PC-3 (cell line): ENCODE data around the gene CYP4F8. TPM values are rescaled to one million over a fixed set of nuclear protein-coding genes. Genes with fewer than 3 reads are reported as not detected.

ENCODE experiments used
- ATAC-seq: fragments of 200-7000 bp; cut with Tn5 transposase; 2 replicates; pipeline ENCODE4 v1.9.1; 2020; ENCODE audit warnings: mild to moderate bottlenecking, moderate library complexity
- BruUV-seq: library from RNA; stranded (reverse); fragments of 400-500 nt; replicated peaks from 2 replicates; lab custom pipeline; 2021; lab: Mats Ljungman, UMichigan
- CTCF ChIA-PET: fragments of 300-600 bp; sonication (Branson Sonifier 250); formaldehyde crosslinking; loops from one replicate; lab custom pipeline; 2022; ENCODE audit warnings: antibody characterized with exemption; lab: Charles Lee
- POLR2A ChIA-PET: fragments of 300-600 bp; sonication (Branson Sonifier 250); formaldehyde crosslinking; loops from one replicate; lab custom pipeline; 2022; ENCODE audit warnings: antibody characterized with exemption; ENCODE audit not compliant: unreplicated experiment; lab: Charles Lee
- DNase-seq: peaks from one replicate; pipeline ENCODE4 v3.0.0-alpha.2; 2015
- H2AFZ ChIP-seq: fragments of 300-600 bp; sonication (generic); 2 replicates; pipeline ENCODE4 v1.6.0; 2016; ENCODE audit warnings: antibody characterized with exemption, low read length
- H3F3A ChIP-seq: fragments of 300-600 bp; sonication (generic); one replicate; pipeline ENCODE4 v1.6.0; 2017; ENCODE audit warnings: antibody characterized with exemption, low read length, control low read depth, mild to moderate bottlenecking; ENCODE audit not compliant: unreplicated experiment
- H3K27ac ChIP-seq: fragments of 300-600 bp; sonication (generic); 2 replicates; pipeline ENCODE4 v1.5.1; 2016; ENCODE audit warnings: mild to moderate bottlenecking, low read length
- H3K27me3 ChIP-seq: fragments of 300-600 bp; sonication (generic); 2 replicates; pipeline ENCODE4 v1.6.1; 2016; ENCODE audit warnings: low read length, mixed read lengths
- H3K36me3 ChIP-seq: fragments of 300-600 bp; sonication (generic); 2 replicates; pipeline ENCODE4 v1.6.1; 2016; ENCODE audit warnings: low read depth, mixed run types, low read length, mixed read lengths
- H3K4me1 ChIP-seq: fragments of 300-600 bp; sonication (generic); 2 replicates; pipeline ENCODE4 v1.5.1; 2016; ENCODE audit warnings: low read length; ENCODE audit not compliant: insufficient read depth
- H3K4me2 ChIP-seq: fragments of 300-600 bp; sonication (generic); 2 replicates; pipeline ENCODE4 v1.6.0; 2016; ENCODE audit warnings: low read length
- H3K4me3 ChIP-seq: fragments of 300-600 bp; sonication (generic); 2 replicates; pipeline ENCODE4 v1.5.1; 2016; ENCODE audit warnings: mild to moderate bottlenecking, low read length, mixed read lengths
- H3K79me2 ChIP-seq: fragments of 300-600 bp; sonication (generic); 2 replicates; pipeline ENCODE4 v1.6.1; 2017; ENCODE audit warnings: low read length, mixed read lengths
- H3K9ac ChIP-seq: fragments of 300-600 bp; sonication (generic); 2 replicates; pipeline ENCODE4 v1.6.0; 2016; ENCODE audit warnings: mild to moderate bottlenecking, low read length
- H3K9me2 ChIP-seq: fragments of 300-600 bp; sonication (generic); replicated peaks from 2 replicates; pipeline ENCODE4 v1.6.1; 2016; ENCODE audit warnings: mixed run types, low read length, mixed read lengths
- H3K9me3 ChIP-seq: fragments of 300-600 bp; sonication (generic); 2 replicates; pipeline ENCODE4 v1.6.1; 2016; ENCODE audit warnings: low read length, mixed read lengths
- H4K20me1 ChIP-seq: fragments of 300-600 bp; sonication (generic); 2 replicates; pipeline ENCODE4 v1.6.1; 2016; ENCODE audit warnings: low read length, mixed read lengths
- EZH2 ChIP-seq: fragments of 300-600 bp; sonication (generic); IDR thresholded peaks from one replicate; pipeline ENCODE4 v1.6.1; 2017; ENCODE audit warnings: antibody characterized with exemption, mild to moderate bottlenecking, low read length; ENCODE audit not compliant: unreplicated experiment
- EZH2phosphoT487 ChIP-seq: fragments of 300-600 bp; sonication (generic); IDR thresholded peaks from 2 replicates; pipeline ENCODE4 v1.6.1; 2018; ENCODE audit warnings: mild to moderate bottlenecking, antibody characterized with exemption, low read length, borderline replicate concordance
- intact Hi-C: fragments of 100-400 bp; cut with micrococcal nuclease; formaldehyde crosslinking; loops from 2 replicates; pipeline ENCODE4 v1.9.0; 2023
- total RNA-seq: library from RNA; depleted of rRNA; stranded (reverse); fragments of >200 nt; gene quantifications from 2 replicates; pipeline ENCODE4 v1.2.3, GENCODE V29; 2014
- TF ChIP-seq, protein P1 (sequence below): fragments of 300-600 bp; sonication (generic); conservative IDR thresholded peaks from 2 replicates; pipeline ENCODE4 v1.5.1; 2017; ENCODE audit warnings: antibody characterized with exemption, low read depth, mild to moderate bottlenecking, low read length

Gene CYP4F8
- total RNA-seq, 1 experiment from 2014 or later, result not detected

DNA sequence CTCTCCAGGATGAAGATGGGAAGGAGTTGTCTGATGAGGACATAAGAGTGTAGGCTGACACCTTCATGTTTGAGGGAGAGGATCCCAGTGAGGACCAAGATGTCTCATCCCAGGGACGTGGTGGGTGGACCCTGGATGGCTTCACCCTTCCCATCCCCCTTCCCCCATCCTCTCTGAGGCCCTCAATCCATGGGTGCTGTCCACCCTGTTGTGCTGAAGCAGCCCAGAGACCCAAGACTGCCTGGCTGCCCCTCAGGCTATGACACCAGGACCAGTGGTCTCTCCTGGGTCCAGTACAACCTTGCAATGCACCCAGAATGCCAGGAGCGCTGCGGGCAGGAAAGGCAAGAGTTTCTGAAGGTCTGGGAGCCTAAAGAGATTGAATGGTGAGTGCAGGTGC, 54.4 kb downstream of the CYP4F8 start:
- Histone ChIP-seq H3K9me3 (no peaks in the 10 kb centered on the region), H3K4me3 (no peak overlapping the region), H3K79me2 (no peaks in the 10 kb centered on the region), H3K9me2 (no peaks in the 10 kb centered on the region), H2AFZ (no peak overlapping the region), H3F3A (no peaks in the 10 kb centered on the region), H3K36me3 (no peaks in the 10 kb centered on the region), H4K20me1 (no peaks in the 10 kb centered on the region), H3K27me3 (no peaks in the 10 kb centered on the region), H3K27ac (no peak overlapping the region), H3K4me1 (peaks cover 7% of the 10 kb centered on the region; the same call in 1 of the 2 replicates), H3K9ac (no peak overlapping the region), H3K4me2 (no peak overlapping the region)
- DNase-seq (no peak), ATAC-seq (no peak)
- TF ChIP-seq EZH2 (no peak), EZH2phosphoT487 (no peak)
- TF ChIP-seq, protein P1, sequence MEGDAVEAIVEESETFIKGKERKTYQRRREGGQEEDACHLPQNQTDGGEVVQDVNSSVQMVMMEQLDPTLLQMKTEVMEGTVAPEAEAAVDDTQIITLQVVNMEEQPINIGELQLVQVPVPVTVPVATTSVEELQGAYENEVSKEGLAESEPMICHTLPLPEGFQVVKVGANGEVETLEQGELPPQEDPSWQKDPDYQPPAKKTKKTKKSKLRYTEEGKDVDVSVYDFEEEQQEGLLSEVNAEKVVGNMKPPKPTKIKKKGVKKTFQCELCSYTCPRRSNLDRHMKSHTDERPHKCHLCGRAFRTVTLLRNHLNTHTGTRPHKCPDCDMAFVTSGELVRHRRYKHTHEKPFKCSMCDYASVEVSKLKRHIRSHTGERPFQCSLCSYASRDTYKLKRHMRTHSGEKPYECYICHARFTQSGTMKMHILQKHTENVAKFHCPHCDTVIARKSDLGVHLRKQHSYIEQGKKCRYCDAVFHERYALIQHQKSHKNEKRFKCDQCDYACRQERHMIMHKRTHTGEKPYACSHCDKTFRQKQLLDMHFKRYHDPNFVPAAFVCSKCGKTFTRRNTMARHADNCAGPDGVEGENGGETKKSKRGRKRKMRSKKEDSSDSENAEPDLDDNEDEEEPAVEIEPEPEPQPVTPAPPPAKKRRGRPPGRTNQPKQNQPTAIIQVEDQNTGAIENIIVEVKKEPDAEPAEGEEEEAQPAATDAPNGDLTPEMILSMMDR, result no peak
- POLR2A ChIA-PET, result no interaction called here
- CTCF ChIA-PET, result no interaction called here
- intact Hi-C loops, result no loop called here
- no TSS peak for BruUV-seq

DNA sequence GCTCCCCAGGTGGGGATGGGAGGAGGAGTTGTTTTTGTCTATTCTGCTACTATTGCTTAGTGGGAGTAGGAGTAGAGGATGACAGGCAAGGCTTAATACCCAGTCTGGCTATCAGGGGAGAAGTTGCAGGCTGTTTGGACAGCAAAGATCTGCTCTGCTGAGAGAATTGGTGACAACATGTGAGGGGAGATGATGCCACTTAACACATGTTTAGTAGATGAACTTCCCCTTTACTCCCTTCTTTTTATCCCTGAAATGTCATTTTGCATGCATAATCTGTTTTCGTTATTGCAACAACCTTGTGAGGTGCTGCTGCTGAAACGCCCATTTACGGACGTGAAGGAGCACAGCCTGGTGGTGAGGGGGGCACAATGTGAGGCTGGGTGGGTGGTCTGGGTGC, 54.9 kb downstream of the CYP4F8 start:
- no peaks in the 10 kb centered on the region for H3K9me3 ChIP-seq
- no peaks in the 10 kb centered on the region for H3K36me3 ChIP-seq
- H3K9ac ChIP-seq, result no peak overlapping the region
- intact Hi-C loops, result no loop called here
- H3K27ac ChIP-seq, result no peak overlapping the region
- H3K4me2 ChIP-seq, result no peak overlapping the region
- ATAC-seq (no peak), DNase-seq (no peak)
- no peaks in the 10 kb centered on the region for H3F3A ChIP-seq
- no peak overlapping the region for H3K4me3 ChIP-seq
- no peaks in the 10 kb centered on the region for H4K20me1 ChIP-seq
- H3K79me2 ChIP-seq, result no peaks in the 10 kb centered on the region
- no TSS peak for BruUV-seq
- peaks cover 7% of the 10 kb centered on the region; the same call in 1 of the 2 replicates for H3K4me1 ChIP-seq
- TF ChIP-seq, protein P1, result no peak
- TF ChIP-seq EZH2, result no peak
- TF ChIP-seq EZH2phosphoT487, result no peak
- H3K9me2 ChIP-seq, result no peaks in the 10 kb centered on the region
- ChIA-PET CTCF (no interaction called here), POLR2A (no interaction called here)
- no peak overlapping the region for H2AFZ ChIP-seq
- H3K27me3 ChIP-seq, result no peaks in the 10 kb centered on the region

DNA sequence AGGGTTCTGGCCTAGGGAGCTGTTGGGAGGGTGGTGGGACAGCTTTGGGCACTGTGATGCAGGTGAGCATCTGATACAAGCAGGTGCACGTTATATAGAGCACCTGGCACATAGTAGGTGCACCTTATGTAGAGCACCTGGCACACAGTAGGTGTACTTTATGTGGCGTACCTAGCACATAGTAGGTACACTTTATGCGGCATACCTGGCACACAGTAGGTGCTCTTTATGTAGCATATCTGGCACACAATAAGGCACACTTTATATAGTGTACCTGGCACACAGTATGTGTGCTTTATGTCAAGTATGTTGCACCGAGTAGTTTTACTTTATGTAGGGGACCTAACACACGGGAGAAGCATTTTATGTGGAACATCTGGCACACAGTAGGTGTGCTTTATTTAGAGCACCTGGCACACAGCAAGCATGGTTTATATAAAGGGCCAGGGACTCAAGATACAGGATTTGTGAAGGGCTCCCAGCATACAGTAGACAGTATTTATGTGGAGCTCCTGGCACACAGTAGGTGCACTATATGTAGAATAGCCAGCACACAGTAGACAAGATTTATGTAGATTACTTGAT, 56.3 kb downstream of the CYP4F8 start:
- H3K27ac ChIP-seq, result no peak overlapping the region
- ChIA-PET POLR2A (no interaction called here), CTCF (no interaction called here)
- no peaks in the 10 kb centered on the region for H4K20me1 ChIP-seq
- no peaks in the 10 kb centered on the region for H3K9me3 ChIP-seq
- no peak overlapping the region for H3K4me2 ChIP-seq
- H3K79me2 ChIP-seq, result no peaks in the 10 kb centered on the region
- H3F3A ChIP-seq, result no peaks in the 10 kb centered on the region
- TF ChIP-seq, protein P1, result no peak
- no peak for TF ChIP-seq EZH2phosphoT487
- TF ChIP-seq EZH2, result no peak
- DNase-seq (no peak), ATAC-seq (no peak)
- BruUV-seq, result no TSS peak
- no peak overlapping the region for H3K9ac ChIP-seq
- H3K4me1 ChIP-seq, result peaks cover 7% of the 10 kb centered on the region; the same call in 1 of the 2 replicates
- no peaks in the 10 kb centered on the region for H3K27me3 ChIP-seq
- H3K4me3 ChIP-seq, result no peak overlapping the region
- H3K36me3 ChIP-seq, result no peaks in the 10 kb centered on the region
- H3K9me2 ChIP-seq, result no peaks in the 10 kb centered on the region
- no peak overlapping the region for H2AFZ ChIP-seq
- intact Hi-C loops, result no loop called here
